ENCODE data around the gene SOX10. TPM values are rescaled to one million over a fixed set of nuclear protein-coding genes. Genes with fewer than 3 reads are reported as not detected.

Gene SOX10
- total RNA-seq, 2 experiments from 2014 or later: not detected

DNA sequence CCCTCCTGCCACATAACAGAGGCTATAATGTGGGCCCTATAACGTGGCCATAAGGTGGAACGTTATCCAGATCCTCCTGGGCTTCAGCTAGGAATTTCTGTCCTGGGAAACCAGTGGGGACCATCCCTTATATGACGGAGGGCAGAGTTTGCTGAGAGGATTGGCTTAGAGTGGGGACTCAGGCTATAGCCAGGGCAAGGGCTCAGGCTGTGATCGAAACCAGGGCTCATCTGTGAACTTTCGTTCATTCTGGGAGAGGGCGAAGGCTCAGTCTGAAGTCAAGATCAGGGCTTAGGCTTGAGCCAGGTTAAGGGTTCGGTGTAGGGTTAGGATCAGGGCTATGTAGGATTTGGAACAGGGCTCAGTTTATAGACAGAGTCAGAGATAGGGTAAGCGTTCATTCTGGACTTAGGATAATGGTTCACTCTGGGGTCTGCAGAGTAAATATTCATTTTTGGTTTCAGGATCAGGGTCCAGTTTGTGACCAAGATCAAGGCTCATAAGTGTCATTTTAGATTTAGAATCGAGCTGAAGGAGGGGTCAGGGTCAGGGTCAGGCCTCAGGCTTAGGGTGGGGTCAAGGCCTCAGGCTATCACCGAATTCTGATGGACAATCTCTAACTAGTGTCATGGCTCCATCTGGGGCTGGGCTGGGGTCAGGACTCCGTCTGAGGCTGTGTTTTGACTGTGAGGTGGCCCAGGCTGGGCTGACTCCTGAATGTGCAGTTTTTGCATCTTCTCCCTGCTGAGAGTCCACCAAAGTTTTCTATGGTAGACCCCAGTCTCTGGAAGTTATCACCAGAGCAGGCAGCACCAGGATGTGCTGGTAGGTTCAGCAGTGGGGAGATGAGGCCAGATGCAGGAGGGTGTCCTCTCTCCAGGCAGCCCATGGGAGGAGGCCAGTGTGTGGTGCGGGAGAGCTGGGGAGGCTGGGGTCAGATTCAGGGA, 33.9 kb upstream of the SOX10 start:
- no peaks in the 10 kb centered on the region for H3K36me3 ChIP-seq (ENCODE audit: insufficient read depth, low read length)
- no TSS peak for BruUV-seq (replicated peaks)
- no peaks in the 10 kb centered on the region; the same call in 1 of the 2 replicates for H3K9me2 ChIP-seq (ENCODE audit: insufficient read depth, low read length)
- H3K9me3 ChIP-seq (ENCODE audit: low read length): no peaks in the 10 kb centered on the region
- intact Hi-C loops (cut with micrococcal nuclease; ENCODE audit: unreplicated experiment): no loop called here
- TF ChIP-seq, protein P1, sequence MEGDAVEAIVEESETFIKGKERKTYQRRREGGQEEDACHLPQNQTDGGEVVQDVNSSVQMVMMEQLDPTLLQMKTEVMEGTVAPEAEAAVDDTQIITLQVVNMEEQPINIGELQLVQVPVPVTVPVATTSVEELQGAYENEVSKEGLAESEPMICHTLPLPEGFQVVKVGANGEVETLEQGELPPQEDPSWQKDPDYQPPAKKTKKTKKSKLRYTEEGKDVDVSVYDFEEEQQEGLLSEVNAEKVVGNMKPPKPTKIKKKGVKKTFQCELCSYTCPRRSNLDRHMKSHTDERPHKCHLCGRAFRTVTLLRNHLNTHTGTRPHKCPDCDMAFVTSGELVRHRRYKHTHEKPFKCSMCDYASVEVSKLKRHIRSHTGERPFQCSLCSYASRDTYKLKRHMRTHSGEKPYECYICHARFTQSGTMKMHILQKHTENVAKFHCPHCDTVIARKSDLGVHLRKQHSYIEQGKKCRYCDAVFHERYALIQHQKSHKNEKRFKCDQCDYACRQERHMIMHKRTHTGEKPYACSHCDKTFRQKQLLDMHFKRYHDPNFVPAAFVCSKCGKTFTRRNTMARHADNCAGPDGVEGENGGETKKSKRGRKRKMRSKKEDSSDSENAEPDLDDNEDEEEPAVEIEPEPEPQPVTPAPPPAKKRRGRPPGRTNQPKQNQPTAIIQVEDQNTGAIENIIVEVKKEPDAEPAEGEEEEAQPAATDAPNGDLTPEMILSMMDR (conservative IDR thresholded peaks at IDR 0.05; ENCODE audit: low read length): no peak
- H3K79me2 ChIP-seq (ENCODE audit: insufficient read depth, low read depth, low read length): no peaks in the 10 kb centered on the region
- no peak for DNase-seq (ENCODE audit: low spot score)
- no peak overlapping the region for H3K27ac ChIP-seq (ENCODE audit: low read depth, low read length, poor library complexity, severe bottlenecking)
- H3K4me2 ChIP-seq (ENCODE audit: low read length): no peak overlapping the region
- no peaks in the 10 kb centered on the region for H4K20me1 ChIP-seq (ENCODE audit: insufficient read depth, low read length)
- POLR2A ChIA-PET: no interaction called here
- no peak overlapping the region for H3K4me3 ChIP-seq (ENCODE audit: low read depth, low read length, poor library complexity, severe bottlenecking)
- CTCF ChIA-PET (ENCODE audit: unreplicated experiment): no interaction called here
- no peak overlapping the region for H2AFZ ChIP-seq (ENCODE audit: low read length)
- no peaks in the 10 kb centered on the region for H3K4me1 ChIP-seq (ENCODE audit: insufficient read depth, low read length, poor library complexity, severe bottlenecking)

DNA sequence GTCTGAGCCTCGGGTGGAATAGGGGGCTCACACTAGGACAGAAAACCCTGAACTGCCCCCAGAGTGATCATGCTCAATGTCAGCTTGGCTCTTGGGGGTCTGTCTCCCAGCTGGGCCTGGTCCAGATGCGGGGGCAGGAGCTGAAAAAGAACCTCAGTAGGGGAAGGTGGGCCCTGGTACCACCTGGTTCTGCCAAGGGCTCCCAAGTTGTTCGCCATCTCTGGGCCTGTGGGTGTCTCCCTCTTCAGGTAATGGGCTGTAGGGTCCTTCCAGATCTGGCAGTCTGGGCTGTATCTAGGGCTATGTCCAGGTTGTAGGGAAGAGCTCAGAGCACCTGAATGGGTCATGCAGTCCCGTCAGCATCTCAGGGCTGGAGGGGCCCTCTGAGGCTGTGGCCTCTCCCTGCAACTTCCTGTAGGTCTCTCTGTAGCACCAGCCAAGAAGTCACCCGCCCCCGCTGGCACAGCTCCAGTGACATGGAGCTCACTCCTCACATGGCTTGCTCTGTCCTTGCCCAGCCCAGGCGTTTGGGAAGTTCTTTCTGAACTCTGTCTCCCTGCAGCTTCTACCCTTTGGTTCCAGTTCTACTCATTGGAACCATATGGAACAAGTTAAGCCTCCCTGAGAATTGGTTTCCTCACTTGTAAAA, 33.0 kb upstream of the SOX10 start:
- Histone ChIP-seq H2AFZ (ENCODE audit: low read length) (no peak overlapping the region), H4K20me1 (ENCODE audit: insufficient read depth, low read length) (no peaks in the 10 kb centered on the region), H3K4me3 (ENCODE audit: low read depth, low read length, poor library complexity, severe bottlenecking) (no peak overlapping the region), H3K27ac (ENCODE audit: low read depth, low read length, poor library complexity, severe bottlenecking) (no peak overlapping the region), H3K79me2 (ENCODE audit: insufficient read depth, low read depth, low read length) (no peaks in the 10 kb centered on the region), H3K9me3 (ENCODE audit: low read length) (no peaks in the 10 kb centered on the region), H3K9me2 (ENCODE audit: insufficient read depth, low read length) (no peaks in the 10 kb centered on the region; the same call in 1 of the 2 replicates), H3K4me1 (ENCODE audit: insufficient read depth, low read length, poor library complexity, severe bottlenecking) (no peaks in the 10 kb centered on the region), H3K36me3 (ENCODE audit: insufficient read depth, low read length) (no peaks in the 10 kb centered on the region), H3K4me2 (ENCODE audit: low read length) (no peak overlapping the region)
- no peak for TF ChIP-seq EZH2phosphoT487 (IDR thresholded peaks at IDR 0.05; ENCODE audit: borderline replicate concordance, low read depth, low read length)
- TF ChIP-seq, protein P1 (conservative IDR thresholded peaks at IDR 0.05; ENCODE audit: low read length): no peak
- no TSS peak for BruUV-seq (replicated peaks)
- CTCF ChIA-PET (ENCODE audit: unreplicated experiment): interaction anchor here (0.6 kb wide), 1 partner anchor 39 kb away, joined by 4 read pairs; no protein-coding TSS in a partner anchor
- no peak for DNase-seq (ENCODE audit: low spot score)
- intact Hi-C loops (cut with micrococcal nuclease; ENCODE audit: unreplicated experiment): no loop called here
- POLR2A ChIA-PET: no interaction called here

All from OCI-LY7 (cell line).